Ishikawa (cell line): ENCODE results near the gene YDJC.

Experiments used
- TAF1 ChIP-seq: IDR thresholded peaks from 2 replicates; pipeline ENCODE4 v1.6.1; 2012; ENCODE audit warnings: low read depth, mild to moderate bottlenecking
- TCF12 ChIP-seq: IDR thresholded peaks from 2 replicates; pipeline ENCODE4 v1.6.1; 2012; ENCODE audit warnings: low read depth
- USF1 ChIP-seq: IDR thresholded peaks from 2 replicates; pipeline ENCODE4 v1.6.1; 2012
- TF ChIP-seq, protein P1 (sequence below): IDR thresholded peaks from 2 replicates; pipeline ENCODE4 v1.6.1; 2012; ENCODE audit warnings: low read depth, mild to moderate bottlenecking

DNA sequence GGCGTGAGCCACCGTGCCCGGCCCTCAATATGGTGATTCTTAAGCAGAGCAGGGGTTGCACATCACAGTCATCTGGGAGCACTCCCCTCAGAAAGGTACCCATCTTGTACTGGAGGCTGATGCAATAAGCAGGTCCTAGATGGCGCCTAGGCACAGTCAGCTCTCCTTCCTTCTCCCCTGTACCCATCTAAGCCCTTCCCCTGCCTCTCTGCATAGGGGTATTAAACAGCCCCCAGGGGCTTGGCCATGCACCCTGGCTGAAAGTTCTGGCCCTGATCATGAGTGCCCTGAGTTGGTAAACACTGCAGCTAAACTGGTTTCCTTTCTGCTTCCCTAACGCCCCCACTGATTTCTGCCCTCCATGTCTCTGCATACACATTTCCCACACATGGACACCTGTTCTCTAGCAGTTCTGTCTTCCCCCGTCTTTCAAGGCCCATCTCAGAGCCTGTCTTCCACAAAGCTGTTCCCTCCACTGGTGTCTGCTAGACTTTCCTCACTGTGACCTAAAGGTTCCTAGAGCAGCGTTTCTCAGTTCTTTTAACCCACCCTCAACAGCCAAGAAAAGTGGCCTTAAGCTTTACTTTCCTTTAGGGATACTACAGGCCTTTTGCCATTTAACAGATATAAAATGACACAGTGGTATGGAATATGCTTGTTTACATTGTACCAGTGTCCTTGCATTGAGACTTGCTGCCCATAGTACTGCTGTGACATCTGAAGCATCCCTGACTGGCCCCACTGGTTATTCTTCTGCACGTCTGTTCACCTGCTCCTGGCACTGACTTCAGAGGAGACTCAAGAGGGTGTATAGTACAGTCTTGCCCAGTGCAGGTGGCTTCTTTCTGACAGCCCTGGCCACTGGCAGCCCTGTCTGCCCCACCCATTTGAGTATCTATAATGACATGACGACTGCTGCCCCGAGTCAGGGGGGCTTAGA lies 46.8 kb downstream of the YDJC start:
- TF ChIP-seq USF1 (no peak), TCF12 (no peak), TAF1 (no peak)
- TF ChIP-seq, protein P1, sequence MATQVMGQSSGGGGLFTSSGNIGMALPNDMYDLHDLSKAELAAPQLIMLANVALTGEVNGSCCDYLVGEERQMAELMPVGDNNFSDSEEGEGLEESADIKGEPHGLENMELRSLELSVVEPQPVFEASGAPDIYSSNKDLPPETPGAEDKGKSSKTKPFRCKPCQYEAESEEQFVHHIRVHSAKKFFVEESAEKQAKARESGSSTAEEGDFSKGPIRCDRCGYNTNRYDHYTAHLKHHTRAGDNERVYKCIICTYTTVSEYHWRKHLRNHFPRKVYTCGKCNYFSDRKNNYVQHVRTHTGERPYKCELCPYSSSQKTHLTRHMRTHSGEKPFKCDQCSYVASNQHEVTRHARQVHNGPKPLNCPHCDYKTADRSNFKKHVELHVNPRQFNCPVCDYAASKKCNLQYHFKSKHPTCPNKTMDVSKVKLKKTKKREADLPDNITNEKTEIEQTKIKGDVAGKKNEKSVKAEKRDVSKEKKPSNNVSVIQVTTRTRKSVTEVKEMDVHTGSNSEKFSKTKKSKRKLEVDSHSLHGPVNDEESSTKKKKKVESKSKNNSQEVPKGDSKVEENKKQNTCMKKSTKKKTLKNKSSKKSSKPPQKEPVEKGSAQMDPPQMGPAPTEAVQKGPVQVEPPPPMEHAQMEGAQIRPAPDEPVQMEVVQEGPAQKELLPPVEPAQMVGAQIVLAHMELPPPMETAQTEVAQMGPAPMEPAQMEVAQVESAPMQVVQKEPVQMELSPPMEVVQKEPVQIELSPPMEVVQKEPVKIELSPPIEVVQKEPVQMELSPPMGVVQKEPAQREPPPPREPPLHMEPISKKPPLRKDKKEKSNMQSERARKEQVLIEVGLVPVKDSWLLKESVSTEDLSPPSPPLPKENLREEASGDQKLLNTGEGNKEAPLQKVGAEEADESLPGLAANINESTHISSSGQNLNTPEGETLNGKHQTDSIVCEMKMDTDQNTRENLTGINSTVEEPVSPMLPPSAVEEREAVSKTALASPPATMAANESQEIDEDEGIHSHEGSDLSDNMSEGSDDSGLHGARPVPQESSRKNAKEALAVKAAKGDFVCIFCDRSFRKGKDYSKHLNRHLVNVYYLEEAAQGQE: no peak
